Pons (tissue), 1 donor: ENCODE measurements around the gene DDX24.

Experiments used
- DNase-seq: peaks from one replicate; pipeline ENCODE4 v3.0.0-alpha.2; 2016; ENCODE audit warnings: low spot score

DDX24 gene

DNA sequence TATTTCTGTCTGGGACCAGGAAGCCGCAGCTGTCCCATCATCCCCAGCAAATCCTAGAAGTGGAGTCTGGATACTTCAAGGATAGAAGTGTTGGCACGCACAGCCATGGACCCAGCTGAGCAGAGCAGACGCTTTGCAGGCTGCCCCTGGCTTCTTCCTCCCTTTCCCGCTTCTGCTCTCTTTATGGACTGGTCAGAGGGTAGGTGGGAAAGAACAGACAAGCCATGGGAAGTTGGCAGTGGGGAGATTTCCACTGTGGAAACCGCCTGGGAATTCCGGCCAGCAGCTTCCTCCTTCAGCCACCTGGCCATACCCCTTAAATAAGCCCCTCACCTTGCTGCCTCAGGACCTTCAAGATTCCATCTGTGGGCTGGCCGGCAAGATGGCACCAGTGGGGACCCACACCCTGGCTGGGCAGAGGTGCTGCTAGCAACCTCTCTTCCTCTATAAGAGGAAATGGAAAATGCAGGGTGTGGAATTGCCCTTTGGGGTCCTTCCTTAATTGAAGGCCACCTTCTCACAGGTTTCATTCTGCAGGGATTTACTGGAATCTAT is 34.2 kb downstream of the DDX24 start:
- DNase-seq = no peak

GRCh38 chr14:94045563-94046345 is 35.2 kb downstream of the DDX24 start:
- DNase-seq = no peak

GRCh38 chr14:94045101-94045500 is 35.9 kb downstream of the DDX24 start:
- DNase-seq = no peak

DNA sequence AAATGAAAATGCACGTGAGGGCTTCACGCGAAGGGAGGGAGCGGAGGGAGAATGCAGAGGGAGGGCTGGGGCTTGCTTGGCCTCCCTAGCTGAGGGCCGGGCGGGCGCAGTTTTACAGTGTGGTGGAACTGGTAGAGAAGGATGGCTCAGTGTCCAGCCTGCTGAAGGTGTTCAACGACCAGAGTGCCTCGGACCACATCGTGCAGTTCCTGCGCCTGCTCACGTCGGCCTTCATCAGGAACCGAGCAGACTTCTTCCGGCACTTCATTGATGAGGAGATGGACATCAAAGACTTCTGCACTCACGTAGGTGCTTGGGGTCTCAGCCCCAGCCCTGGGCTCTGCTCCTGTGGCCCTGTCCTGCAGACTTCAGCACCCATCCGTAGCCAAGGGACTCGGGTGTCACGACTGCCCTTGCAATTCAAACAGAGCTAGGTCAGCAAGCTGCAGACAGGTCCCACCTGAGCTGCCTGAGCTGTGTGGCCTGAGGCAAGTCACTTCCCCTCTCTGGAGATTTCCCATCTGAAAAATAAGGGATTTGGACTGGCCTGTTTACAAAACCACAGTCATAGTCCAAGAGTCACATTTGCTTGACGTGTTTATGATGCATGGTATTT is 36.4 kb downstream of the DDX24 start:
- no peak for DNase-seq

DNA sequence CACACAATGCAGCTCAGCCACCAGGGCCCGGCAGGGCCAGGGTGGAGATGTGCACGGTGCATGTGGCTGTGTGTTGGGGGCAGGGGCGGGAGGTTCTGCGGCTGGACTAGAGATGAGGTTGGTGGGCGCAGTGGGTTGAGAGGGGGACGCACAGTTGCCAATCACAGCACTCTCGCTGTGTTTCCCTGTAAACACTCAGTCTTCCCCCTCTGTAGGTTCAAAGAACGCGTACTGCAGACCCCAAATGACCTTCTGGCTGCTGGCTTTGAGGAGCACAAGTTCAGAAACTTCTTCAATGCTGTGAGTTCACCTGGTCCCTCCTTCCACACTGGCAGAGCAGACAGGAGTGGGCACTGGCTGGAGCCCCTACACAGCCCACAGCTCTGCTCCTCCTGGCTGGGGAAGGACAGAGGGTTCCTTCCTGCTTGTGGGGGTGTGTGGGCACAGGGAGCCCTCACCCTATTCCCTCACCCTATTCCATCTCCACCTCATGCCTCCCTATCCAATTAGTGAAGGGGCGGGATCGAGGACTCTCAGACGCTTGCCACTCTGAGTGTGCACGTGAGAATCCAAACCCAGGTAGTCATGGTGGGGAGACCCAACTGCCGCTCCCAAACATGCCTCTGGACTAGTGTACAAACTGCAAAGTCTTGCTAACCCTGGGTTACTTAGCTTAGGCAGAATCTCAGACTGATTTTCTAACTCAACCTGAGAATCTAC is 37.1 kb downstream of the DDX24 start:
- DNase-seq = no peak

DNA sequence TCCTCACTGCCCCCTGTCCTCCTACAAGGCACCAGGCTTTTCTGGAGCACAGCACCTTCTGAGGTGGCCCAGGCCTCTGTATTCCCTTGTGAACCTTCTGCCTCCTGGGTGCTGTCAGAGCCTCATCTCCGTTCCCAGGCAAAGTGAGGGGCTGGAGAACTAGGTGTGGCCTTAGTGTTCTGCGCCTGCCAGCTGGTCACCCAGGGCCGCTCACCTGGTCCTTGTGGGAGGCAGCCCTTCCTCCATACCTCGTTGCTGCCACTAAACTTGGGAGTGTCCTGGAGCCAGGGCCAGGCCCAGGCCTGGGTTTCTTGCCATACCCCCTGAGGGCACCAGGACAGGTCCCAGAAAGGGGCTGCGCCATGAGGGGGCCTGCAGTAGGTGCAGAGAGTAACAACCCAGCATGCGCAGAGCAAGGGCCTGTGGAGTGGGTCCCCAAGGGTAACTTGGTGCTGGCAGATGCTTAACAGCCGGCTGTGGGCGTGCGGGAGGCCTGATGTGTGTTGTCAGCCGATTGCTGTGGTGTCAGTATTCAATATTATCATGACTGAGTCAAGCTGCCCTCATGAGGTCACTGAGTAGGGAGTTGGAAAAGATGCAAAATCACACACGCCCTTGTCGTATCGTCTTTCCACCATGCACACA is 37.8 kb downstream of the DDX24 start:
- DNase-seq = no peak

DNA sequence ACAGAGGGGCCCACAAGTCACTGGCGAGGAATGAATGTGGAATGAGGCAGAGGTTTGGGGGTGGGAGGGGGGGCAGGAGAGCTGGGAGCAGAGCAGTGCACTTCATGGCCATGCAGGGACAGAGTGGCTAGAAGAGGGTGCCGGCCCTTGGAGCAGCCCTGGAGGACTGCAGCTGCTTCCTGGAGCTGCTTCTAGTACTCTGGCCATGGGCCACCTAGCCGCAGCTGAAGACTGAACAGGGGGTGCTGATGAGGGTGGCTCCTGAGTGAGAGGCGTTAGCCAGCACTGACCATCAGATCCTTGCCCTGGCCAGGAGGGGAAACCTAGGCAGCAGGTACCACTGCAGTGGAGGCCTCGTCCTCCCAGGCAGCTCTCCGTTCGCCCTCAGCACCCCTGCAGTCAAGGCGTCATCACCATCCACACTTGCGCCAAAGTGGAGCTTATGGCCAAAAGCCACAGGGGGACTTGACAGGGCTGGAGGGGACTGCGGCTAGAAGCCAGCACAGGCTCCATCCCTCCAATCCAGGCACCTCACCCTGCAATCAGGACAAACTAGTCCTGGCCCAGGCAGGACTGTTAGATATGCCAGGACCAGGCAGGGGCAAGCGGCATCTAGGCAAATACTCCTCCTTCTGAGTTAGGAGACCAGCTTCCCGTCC is 38.4 kb downstream of the DDX24 start:
- DNase-seq = no peak

GRCh38 chr14:94041551-94042346 is 39.3 kb downstream of the DDX24 start:
- no peak for DNase-seq

- no peak for DNase-seq
These were observed 40.2 kb downstream of the DDX24 start for GRCh38 chr14:94040796-94041195.

- no peak for DNase-seq
These were observed 40.8 kb downstream of the DDX24 start for GRCh38 chr14:94040247-94040646.

GRCh38 chr14:94038921-94039629 is 41.9 kb downstream of the DDX24 start:
- no peak for DNase-seq

DNA sequence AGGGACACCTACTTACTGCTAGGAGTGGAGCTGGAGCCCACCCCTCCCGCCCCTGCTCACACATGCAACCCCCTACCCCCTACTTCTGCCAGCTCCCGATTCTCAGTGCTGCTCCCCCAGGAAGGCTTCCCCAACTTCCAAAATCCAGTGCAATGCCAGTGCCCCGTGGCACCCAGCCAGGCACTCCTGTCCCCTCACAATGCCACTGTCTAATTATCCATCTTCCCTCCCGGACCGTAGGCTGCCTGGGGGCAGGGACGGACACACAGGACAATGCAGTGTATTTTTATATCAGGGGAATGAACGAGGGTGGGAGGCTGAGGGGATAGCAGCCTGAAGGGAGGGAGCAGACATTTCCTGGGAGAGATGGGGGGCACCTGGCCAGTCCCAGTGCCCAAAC is 42.5 kb downstream of the DDX24 start:
- DNase-seq = no peak

DNA sequence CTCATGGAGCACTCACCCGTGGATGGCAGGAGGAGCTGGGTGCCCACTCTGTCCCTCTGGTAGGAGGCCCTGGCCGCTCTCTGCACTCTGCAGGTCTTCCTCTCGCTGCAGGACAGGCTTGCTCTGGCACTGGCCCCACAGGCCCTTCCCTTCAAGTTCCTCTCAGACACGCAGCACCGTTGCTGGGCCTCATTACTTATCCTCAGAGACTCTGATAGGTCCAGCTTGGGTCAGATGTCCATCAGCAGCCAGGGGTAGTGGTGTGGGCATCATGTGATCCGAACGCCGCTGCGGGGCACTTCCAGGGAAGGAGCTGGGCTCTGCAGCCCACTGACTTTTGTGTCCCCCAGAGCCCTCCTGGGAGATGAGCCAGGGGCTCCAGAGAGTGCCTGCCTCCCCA is 43.0 kb downstream of the DDX24 start:
- no peak for DNase-seq

- DNase-seq = peak; percentile 64
These were observed 44.5 kb downstream of the DDX24 start for GRCh38 chr14:94036313-94037167.

GRCh38 chr14:94034886-94035285 is 46.1 kb downstream of the DDX24 start:
- no peak for DNase-seq

- DNase-seq = no peak
These were observed 49.1 kb downstream of the DDX24 start for GRCh38 chr14:94031883-94032279.

DNA sequence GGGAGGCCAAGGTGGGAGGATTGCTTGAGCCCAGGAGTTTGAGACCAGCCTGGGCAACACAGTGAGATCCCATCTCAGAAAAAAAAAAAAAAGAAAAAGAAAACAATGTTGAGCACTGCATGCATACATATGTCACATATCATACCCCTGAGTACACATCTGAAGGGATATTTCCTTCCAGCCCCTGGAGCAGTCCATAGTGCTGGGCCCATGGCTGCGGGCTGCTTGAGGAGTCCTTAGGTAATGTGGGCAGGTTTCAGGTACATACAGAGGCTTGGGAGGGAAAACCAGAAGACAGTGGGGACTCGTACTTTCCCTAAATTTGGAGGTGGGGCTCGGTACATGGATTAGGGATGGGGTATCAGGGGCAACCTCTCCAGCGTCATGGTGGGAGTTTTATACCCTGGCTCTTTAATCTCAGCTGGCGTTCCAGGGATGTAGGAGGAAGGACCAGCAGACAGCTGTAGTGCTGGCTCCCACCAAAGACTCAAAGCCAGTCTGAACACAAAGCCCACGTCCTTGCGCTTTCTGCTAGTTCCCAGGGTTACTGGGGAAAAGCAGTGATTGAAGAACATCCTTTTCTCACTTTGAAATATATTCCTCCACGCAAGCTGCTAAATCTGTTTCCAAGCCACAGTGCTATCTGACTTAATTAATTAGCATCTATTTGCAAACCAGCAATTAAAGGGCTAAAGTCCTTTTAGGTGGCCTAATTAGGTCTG is 49.7 kb downstream of the DDX24 start:
- no peak for DNase-seq

GRCh38 chr14:94030571-94030970 is 50.4 kb downstream of the DDX24 start:
- DNase-seq = no peak
